Endodermal cell (in vitro differentiated cells): Measurements from ENCODE around the gene TFF2. TPM values are rescaled to one million over a fixed set of nuclear protein-coding genes. Genes with fewer than 3 reads are reported as not detected.

ENCODE experiments used
- DNase-seq: peaks from one replicate; pipeline ENCODE4 v3.0.0-alpha.2; 2017
- H3K27ac ChIP-seq: 2 replicates; pipeline ENCODE4 v1.5.1; 2013; ENCODE audit warnings: mild to moderate bottlenecking, low read depth, low read length, moderate library complexity
- H3K27me3 ChIP-seq: 2 replicates; pipeline ENCODE4 v1.6.1; 2013; ENCODE audit warnings: mild to moderate bottlenecking, low read length, moderate library complexity; ENCODE audit not compliant: insufficient read depth, control insufficient read depth, poor library complexity, severe bottlenecking
- H3K36me3 ChIP-seq: 2 replicates; pipeline ENCODE4 v1.7.0; 2013; ENCODE audit warnings: mild to moderate bottlenecking, low read length, moderate library complexity; ENCODE audit not compliant: control insufficient read depth, insufficient read depth
- H3K4me1 ChIP-seq: one replicate; pipeline ENCODE4 v1.7.0; 2013; ENCODE audit warnings: low read length; ENCODE audit not compliant: control insufficient read depth, insufficient read depth
- H3K4me3 ChIP-seq: 2 replicates; pipeline ENCODE4 v1.5.1; 2013; ENCODE audit warnings: mild to moderate bottlenecking, low read length, moderate library complexity
- H3K9ac ChIP-seq: 2 replicates; pipeline ENCODE4 v1.6.1; 2013; ENCODE audit warnings: mild to moderate bottlenecking, low read length, moderate library complexity; ENCODE audit not compliant: poor library complexity, severe bottlenecking; ENCODE audit errors: extremely low read depth
- H3K9me3 ChIP-seq: 2 replicates; pipeline ENCODE4 v1.6.1; 2013; ENCODE audit warnings: mild to moderate bottlenecking, low read length, moderate library complexity; ENCODE audit not compliant: control insufficient read depth
- H3K27ac Mint-ChIP-seq: 2 replicates; pipeline ENCODE4 v1.8.0; 2020; ENCODE audit warnings: mixed read lengths
- H3K27me3 Mint-ChIP-seq: 2 replicates; pipeline ENCODE4 v1.8.0; 2021; ENCODE audit warnings: mild to moderate bottlenecking, mixed read lengths; ENCODE audit not compliant: insufficient read depth
- H3K36me3 Mint-ChIP-seq: 2 replicates; pipeline ENCODE4 v1.8.0; 2020; ENCODE audit warnings: low read depth, mixed read lengths
- H3K4me1 Mint-ChIP-seq: 2 replicates; pipeline ENCODE4 v1.8.0; 2020; ENCODE audit warnings: mixed read lengths
- H3K4me3 Mint-ChIP-seq: 2 replicates; pipeline ENCODE4 v1.8.0; 2020; ENCODE audit warnings: mild to moderate bottlenecking, moderate library complexity, mixed read lengths
- H3K9me3 Mint-ChIP-seq: 2 replicates; pipeline ENCODE4 v1.8.0; 2020; ENCODE audit warnings: mild to moderate bottlenecking, mixed read lengths
- CTCF ChIP-seq: fragments of 200-600 bp; sonication (generic); conservative IDR thresholded peaks from 2 replicates; pipeline ENCODE4 v1.5.0; 2021; ENCODE audit warnings: antibody characterized with exemption, mild to moderate bottlenecking
- WGBS, 2 experiments: methylation state at CpG; one replicate each; pipeline versions ENCODE4 v1.1.5 to v1.1.7; 2013; ENCODE audit warnings: missing lambda C conversion rate in 2 of 2, mixed read lengths in 1 of 2; ENCODE audit not compliant: insufficient coverage in 1 of 2, insufficient read length in 1 of 2; 5-methylcytosine and 5-hydroxymethylcytosine counted together
- total RNA-seq, 2 donors: library from RNA; stranded (reverse); fragmentation: NEBNext Ultra II Directional in 1 of 2; extraction: Animal tissue kit (Norgen Biotek cat#: 25700) in 1 of 2; gene quantifications; 2 replicates in 1 of 2; 3 replicates in 1 of 2; pipeline ENCODE4 v1.2.1, GENCODE V29; 2021

TFF2 gene
- total RNA-seq, 2 donors from 2014 or later: not detected

- Mint-ChIP-seq H3K27me3 (no peaks in the 10 kb centered on the region), H3K9me3 (no peaks in the 10 kb centered on the region), H3K27ac (no peak overlapping the region), H3K4me3 (no peak overlapping the region), H3K4me1 (peaks cover 11% of the 10 kb centered on the region), H3K36me3 (no peaks in the 10 kb centered on the region)
- no peak overlapping the region for H3K9ac ChIP-seq
- H3K4me3 ChIP-seq: no peak overlapping the region
- H3K27ac ChIP-seq: no peak overlapping the region
- no peak for DNase-seq
- H3K9me3 ChIP-seq: no peaks in the 10 kb centered on the region
- TF ChIP-seq CTCF: peak; percentile 52
- peaks cover 4% of the 10 kb centered on the region for H3K4me1 ChIP-seq
- WGBS, 2 experiments: 83 to 94% methylated on average over 4 to 15 of the region's 16 CpGs
- no peaks in the 10 kb centered on the region for H3K27me3 ChIP-seq
- no peaks in the 10 kb centered on the region for H3K36me3 ChIP-seq
Measured at GRCh38 chr21:42369821-42370220, 19.0 kb upstream of the TFF2 start.

- DNase-seq: no peak
- WGBS, 2 experiments: 90 to 91% methylated on average over 10 to 14 of the region's 14 CpGs
- Histone ChIP-seq H3K9ac (no peak overlapping the region), H3K4me1 (peaks cover 4% of the 10 kb centered on the region), H3K9me3 (no peaks in the 10 kb centered on the region), H3K4me3 (no peak overlapping the region), H3K36me3 (no peaks in the 10 kb centered on the region), H3K27me3 (no peaks in the 10 kb centered on the region), H3K27ac (no peak overlapping the region)
- TF ChIP-seq CTCF: no peak
- Mint-ChIP-seq H3K27ac (no peak overlapping the region), H3K27me3 (peaks cover 2% of the 10 kb centered on the region), H3K4me1 (peaks cover 11% of the 10 kb centered on the region), H3K9me3 (no peaks in the 10 kb centered on the region), H3K36me3 (no peaks in the 10 kb centered on the region), H3K4me3 (no peak overlapping the region)
Measured at GRCh38 chr21:42367367-42368165, 16.8 kb upstream of the TFF2 start.

- H3K9me3 Mint-ChIP-seq: no peaks in the 10 kb centered on the region
- Histone ChIP-seq H3K9ac (no peak within 1 kb of the TSS), H3K4me1 (peaks cover 4% of the 10 kb centered on the region), H3K4me3 (no peak within 1 kb of the TSS), H3K36me3 (no peaks in the 10 kb centered on the region), H3K27ac (no peak within 1 kb of the TSS), H3K9me3 (no peaks in the 10 kb centered on the region), H3K27me3 (no peaks in the 10 kb centered on the region)
- H3K36me3 Mint-ChIP-seq: no peaks in the 10 kb centered on the region
- peaks cover 11% of the 10 kb centered on the region for H3K4me1 Mint-ChIP-seq
- whole genome bisulfite sequencing, 2 experiments: 88 to 90% methylated on average over 17 to 19 of the region's 19 CpGs
- no peak for TF ChIP-seq CTCF
- DNase-seq: no peak
- no peak within 1 kb of the TSS for H3K4me3 Mint-ChIP-seq
- H3K27ac Mint-ChIP-seq: no peak within 1 kb of the TSS
- peaks cover 2% of the 10 kb centered on the region for H3K27me3 Mint-ChIP-seq
Measured at GRCh38 chr21:42366292-42367010, 15.7 kb upstream of the TFF2 start, which contains the start of gene TFF1. Gene TFF1 (minus strand): TSS chr21:42366535. CDS start chr21:42366495, 40 bp downstream.
